ENCODE data around the gene COL13A1.

The COL13A1 gene

GRCh38 chr10:69792341-69792740 lies 9.4 kb upstream of the COL13A1 start:
- no peak for DNase-seq

DNA sequence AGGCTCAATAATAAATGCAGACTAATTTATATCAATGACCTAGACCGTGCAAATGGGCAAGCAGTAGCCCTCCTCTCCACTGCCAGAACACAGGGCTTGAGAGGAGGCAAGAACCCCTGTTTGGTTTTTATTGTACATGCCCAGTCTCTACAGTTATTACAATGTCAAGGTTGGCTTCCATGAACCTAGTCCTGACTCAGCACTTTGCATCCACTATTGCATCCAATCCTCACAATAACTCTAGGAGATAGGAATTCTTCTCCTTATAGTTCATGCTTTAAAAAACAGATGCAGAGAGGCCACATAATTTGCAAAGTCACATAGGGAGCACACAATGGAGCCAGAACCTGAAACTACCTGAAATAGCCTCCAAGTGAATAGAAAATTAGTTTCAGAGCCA lies 7.0 kb upstream of the COL13A1 start:
- no peak for DNase-seq

- DNase-seq: no peak
Measured at GRCh38 chr10:69795242-69795934, 6.3 kb upstream of the COL13A1 start.

GRCh38 chr10:69797959-69798358 lies 3.7 kb upstream of the COL13A1 start:
- DNase-seq: no peak

DNA sequence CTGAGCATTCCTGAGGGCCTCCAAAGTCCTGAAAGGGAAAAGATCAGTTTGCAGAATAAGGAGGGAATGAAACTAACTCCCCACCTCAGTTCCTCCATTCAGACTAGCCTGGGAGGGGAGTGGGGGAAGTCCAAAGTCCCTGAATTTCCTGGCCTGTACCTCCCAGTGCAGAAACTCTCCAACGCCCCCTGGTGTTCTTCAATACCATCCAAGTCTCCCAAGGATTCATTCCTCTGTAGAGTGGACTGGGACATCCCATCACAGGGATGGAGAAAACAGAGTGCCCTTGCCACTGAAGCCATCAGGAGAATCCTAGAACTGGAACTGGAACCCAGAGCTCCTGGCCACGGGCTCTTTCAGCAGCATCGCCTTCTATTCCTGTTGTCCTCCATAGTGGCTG lies 1.6 kb upstream of the COL13A1 start:
- DNase-seq: peak; percentile 41 to 42

DNA sequence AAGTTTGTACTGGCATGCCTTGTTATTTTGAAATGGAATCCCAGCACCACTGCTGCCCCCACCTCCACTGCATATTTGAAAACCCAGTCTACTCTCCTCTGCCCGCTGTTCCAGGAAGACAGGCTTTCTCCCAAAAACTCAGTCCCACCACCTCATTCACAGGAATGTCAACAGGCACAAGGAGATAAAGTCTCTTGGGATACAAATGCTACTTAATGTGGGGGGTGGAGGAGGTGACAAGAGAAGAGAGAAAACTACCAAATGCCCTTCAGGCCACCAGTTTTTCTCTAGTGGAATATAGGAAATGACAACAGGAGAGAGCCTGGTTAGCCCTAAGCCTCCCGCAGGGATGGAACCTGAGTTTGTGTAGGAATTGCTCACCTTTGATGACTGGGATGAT lies 1.0 kb upstream of the COL13A1 start:
- no peak for DNase-seq

GRCh38 chr10:69801094-69801433 lies 642 bp upstream of the COL13A1 start:
- peak; percentile 27 to 34 for DNase-seq

DNA sequence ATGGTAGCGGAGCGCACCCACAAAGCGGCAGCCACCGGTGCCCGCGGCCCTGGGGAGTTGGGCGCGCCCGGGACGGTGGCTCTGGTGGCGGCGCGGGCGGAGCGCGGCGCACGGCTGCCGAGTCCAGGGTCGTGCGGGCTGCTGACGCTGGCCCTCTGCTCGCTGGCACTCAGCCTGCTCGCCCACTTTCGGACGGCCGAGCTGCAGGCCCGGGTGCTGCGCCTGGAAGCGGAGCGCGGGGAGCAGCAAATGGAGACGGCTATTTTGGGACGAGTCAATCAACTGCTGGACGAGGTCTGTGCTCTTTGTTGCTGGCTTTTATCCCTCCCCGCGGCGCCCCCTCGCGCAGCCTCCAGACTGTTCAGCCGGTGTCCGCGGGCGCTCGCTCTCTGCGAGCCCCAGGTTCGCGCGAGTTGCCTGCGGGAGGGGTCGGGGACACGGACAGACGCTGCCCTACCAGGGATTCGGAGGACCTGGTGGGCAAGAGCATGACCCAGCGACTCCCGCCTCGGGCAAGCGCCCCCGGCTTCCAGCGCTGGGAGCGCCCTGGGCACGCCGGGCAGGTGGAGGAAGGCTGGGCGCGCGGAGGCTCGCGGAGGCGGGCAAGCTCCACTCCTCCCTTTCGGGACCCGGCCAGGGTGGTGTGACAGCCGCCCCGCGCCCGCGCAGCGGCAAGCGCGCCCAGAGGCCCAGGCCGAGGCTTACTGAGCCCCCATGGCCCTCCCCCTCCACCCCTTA lies 887 bp downstream of the COL13A1 start:
- peak in 1 of 2 donors; percentile 11 for DNase-seq

GRCh38 chr10:69803809-69804208 lies 2.1 kb downstream of the COL13A1 start:
- DNase-seq: no peak

GRCh38 chr10:69804775-69805174 lies 3.1 kb downstream of the COL13A1 start:
- no peak for DNase-seq

- peak; percentile 30 to 31 for DNase-seq
Measured at GRCh38 chr10:69807122-69807521, 5.4 kb downstream of the COL13A1 start.

GRCh38 chr10:69807696-69808095 lies 6.0 kb downstream of the COL13A1 start:
- DNase-seq: no peak

DNA sequence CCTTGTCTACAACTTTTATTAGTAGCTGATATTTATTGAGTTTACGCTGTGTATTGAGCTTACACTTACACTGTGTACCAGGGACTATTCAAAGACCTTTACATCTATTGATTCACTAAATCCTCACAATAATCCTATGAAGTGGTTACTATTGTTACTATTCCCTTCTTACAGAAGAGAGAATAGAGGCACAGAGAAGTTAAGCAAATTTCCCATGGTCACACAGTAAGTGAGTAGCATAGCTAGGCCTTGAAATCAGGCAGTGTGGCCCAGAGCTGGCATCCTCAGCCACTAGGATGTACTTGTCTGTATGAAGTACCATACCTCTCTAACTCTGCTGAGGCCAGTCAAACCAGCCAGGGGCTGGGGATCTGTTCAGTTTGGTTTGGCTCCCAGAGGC lies 7.6 kb downstream of the COL13A1 start:
- no peak for DNase-seq

GRCh38 chr10:69810097-69810496 lies 8.4 kb downstream of the COL13A1 start:
- DNase-seq: no peak

DNA sequence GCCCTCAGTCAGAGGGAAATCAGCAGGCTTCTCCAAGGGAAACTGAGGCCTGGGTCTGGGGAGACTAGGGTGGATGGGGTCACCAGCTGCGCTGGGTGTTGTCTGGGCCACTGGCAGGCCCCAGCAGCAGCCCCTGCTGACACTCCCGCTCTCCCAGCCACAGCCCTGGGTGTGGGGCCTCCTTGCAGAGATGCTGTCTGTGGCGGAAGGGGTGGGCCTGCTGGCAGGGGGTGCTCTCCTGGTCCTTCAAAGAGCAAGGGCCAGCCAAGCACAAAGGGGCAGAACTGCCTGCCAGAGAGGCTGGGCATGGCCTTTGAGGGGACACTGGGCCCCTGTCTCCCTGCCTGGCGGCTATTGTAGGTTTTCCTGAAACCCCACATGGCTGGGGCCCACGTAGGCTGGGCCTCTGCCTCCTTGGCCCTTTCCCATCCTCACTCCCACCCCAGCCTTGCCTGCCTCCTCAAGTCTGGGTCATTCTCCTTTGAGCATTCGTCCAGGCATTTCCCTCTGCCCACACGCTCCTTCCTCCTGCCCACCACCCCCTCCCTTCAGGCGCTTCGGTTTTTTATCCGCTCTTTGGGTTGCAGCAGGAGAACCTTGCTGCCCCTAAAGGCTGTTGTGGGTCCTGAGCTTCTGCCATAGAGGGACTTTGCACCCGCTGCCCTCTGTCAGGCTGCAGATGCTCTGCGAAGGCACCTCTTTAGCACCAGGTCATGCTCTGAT lies 9.1 kb downstream of the COL13A1 start:
- no peak for DNase-seq

DNA sequence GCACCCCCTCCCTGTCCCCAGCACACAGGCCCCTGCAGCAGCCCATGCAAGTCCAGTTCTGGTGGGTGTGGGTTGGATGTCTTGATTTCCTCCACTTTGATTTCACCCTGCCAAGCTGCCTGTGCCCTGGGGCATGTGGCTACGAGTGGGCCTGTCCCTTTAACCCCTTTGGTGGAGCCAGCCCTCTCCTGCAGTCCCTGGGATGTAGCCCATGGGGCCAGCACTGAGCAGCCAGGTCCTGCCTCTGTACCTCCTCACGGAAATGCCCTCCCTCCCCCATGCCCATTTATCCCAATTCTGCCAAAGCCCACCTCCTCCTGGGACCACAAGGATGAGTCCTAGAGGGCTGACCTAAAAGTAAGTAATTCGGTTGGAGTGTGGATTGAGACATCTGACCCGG lies 11.9 kb downstream of the COL13A1 start:
- DNase-seq: no peak

DNA sequence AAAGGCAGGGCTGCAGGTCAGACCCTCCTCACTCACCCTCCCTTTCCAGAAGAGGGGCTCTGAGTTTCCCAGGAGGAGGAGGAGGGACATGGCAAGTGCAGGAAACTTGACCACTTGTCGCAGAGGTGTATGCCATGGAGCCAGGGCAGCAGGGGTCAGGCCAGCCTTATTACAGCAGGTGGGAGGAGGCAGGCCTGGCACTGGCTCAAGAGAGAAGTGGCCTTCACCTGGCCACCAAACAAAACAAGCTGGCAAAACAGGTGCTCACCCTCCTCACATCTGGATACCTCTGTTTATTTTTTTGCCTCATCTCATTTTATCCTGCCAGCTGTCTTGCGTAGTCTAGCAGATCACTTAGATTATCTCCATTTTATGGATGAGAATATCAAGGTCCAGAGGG lies 12.5 kb downstream of the COL13A1 start:
- DNase-seq: no peak

DNA sequence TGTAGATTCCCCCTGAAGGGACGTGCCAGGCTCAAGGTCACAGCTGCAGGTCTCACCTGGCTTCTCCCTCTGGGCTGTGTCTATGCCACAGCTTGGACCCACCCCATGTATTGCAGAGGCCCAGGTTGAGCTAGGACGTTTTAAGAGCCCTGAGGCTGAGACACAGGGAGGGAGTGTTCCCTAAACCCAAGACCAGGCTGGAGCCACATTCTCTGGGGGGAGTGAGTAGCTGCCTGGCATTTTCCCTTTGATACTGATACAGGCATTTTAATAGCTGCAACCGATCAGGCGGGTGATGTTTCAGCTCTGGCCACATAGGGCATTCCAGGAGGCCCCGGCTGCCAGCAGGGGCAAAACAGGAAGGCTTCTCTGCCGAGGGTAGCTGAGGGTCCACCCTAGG lies 13.4 kb downstream of the COL13A1 start:
- no peak for DNase-seq

GRCh38 chr10:69816521-69816920 lies 14.8 kb downstream of the COL13A1 start:
- DNase-seq: peak; percentile 55 to 78

GRCh38 chr10:69817078-69817581 lies 15.4 kb downstream of the COL13A1 start:
- DNase-seq: peak in 1 of 2 donors; percentile 40

- no peak for DNase-seq
Measured at GRCh38 chr10:69818676-69819239, 17.1 kb downstream of the COL13A1 start.

GRCh38 chr10:69819716-69820506 lies 18.2 kb downstream of the COL13A1 start:
- peak; percentile 10 to 21 for DNase-seq

Measured in inflammatory macrophage (primary cell).